ENCODE data around the gene RRAD.
"Not testable (repeated sequence)": the region's sequence is repeated elsewhere in the genome, so short reads cannot be mapped to it uniquely, and the experiment has no call there.

GRCh38 chr16:66944971-66945370, 19.6 kb upstream of the RRAD start:
- not testable (repeated sequence) for TF ChIP-seq SUZ12 (IDR thresholded peaks at IDR 0.05); L3MBTL2 (conservative IDR thresholded peaks at IDR 0.05); ZNF384 (IDR thresholded peaks at IDR 0.05); FOXA1 (IDR thresholded peaks at IDR 0.05); ARNT (IDR thresholded peaks at IDR 0.05); SP1 (IDR thresholded peaks at IDR 0.05); NFRKB (IDR thresholded peaks at IDR 0.05); FOXM1 (IDR thresholded peaks at IDR 0.05; ENCODE audit: borderline replicate concordance); TARDBP (IDR thresholded peaks at IDR 0.05); CTBP1 (IDR thresholded peaks at IDR 0.05; ENCODE audit: borderline replicate concordance); FOXK2 (IDR thresholded peaks at IDR 0.05); LEF1 (IDR thresholded peaks at IDR 0.05; ENCODE audit: borderline replicate concordance); HDGF (IDR thresholded peaks at IDR 0.05; ENCODE audit: borderline replicate concordance)

All from HEK293T (cell line).